ENCODE data around the gene ALPK1. TPM values are rescaled to one million over a fixed set of nuclear protein-coding genes. Genes with fewer than 3 reads are reported as not detected.
"Not testable (repeated sequence)": the region's sequence is repeated elsewhere in the genome, so short reads cannot be mapped to it uniquely, and the experiment has no call there.

The ALPK1 gene
- polyA plus RNA-seq, 3 donors, result 5.3 to 14.2 (median 8.1) TPM

DNA sequence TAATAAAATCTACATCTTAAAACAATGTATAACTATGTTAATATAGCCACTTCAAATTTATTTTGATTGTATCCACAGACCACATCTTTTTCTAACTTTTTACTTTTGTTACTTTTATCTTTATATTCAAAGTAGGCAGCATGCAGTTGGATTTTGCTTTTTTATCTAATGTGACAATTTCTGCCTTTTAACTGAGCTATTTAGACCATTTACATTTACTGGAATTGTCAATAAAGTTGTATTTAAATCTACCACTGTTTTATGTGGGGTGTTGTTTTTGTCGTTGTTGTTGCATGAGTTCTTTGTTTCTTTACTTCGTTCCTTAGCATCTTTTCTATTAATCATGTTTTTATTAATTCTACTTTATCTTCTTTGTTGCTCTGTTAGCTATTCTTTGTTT lies 176.8 kb downstream of the ALPK1 start:
- H3K4me2 ChIP-seq (replicated peaks; ENCODE audit: extremely low read depth, low read length, poor library complexity, severe bottlenecking), result no peak overlapping the region
- intact Hi-C loops (cut with micrococcal nuclease), result no loop called here
- Mint-ChIP-seq H3K9me3 (peaks cover 0 to 17% (median 2%) of the 10 kb centered on the region in 7 donors), H3K36me3 (no peaks in the 10 kb centered on the region), H3K27ac (no peak overlapping the region), H3K4me1 (no peaks in the 10 kb centered on the region), H3K4me3 (no peak overlapping the region), H3K27me3 (ENCODE audit: low read depth in 3 of 3) (peaks cover 2 to 13% (median 7%) of the 10 kb centered on the region in 3 donors)
- no peaks in the 10 kb centered on the region for H3K9me3 ChIP-seq (replicated peaks in 1 of 2; ENCODE audit: control insufficient read depth in 1 of 2, insufficient read depth in 1 of 2, low read length in 2 of 2)
- no peak overlapping the region for H3K27ac ChIP-seq (ENCODE audit: low read depth in 1 of 2, low read length in 2 of 2)
- no peaks in the 10 kb centered on the region for H4K20me1 ChIP-seq (ENCODE audit: insufficient read depth, low read length)
- no peaks in the 10 kb centered on the region for H3K27me3 ChIP-seq (ENCODE audit: control insufficient read depth in 2 of 2, insufficient read depth in 2 of 2, low read length in 2 of 2)
- H3K36me3 ChIP-seq (replicated peaks in 1 of 2; ENCODE audit: control insufficient read depth in 1 of 2, insufficient read depth in 2 of 2, low read length in 2 of 2), result no peaks in the 10 kb centered on the region
- no peak overlapping the region for H2AFZ ChIP-seq (ENCODE audit: insufficient read depth, low read depth, low read length, poor library complexity, severe bottlenecking)
- no peak overlapping the region for H3K4me3 ChIP-seq (replicated peaks in 1 of 3; ENCODE audit: low read depth in 2 of 3, low read length in 3 of 3)
- no peaks in the 10 kb centered on the region for H3K4me1 ChIP-seq (ENCODE audit: control insufficient read depth in 1 of 2, insufficient read depth in 2 of 2, low read length in 2 of 2)
- TF ChIP-seq, protein P1, sequence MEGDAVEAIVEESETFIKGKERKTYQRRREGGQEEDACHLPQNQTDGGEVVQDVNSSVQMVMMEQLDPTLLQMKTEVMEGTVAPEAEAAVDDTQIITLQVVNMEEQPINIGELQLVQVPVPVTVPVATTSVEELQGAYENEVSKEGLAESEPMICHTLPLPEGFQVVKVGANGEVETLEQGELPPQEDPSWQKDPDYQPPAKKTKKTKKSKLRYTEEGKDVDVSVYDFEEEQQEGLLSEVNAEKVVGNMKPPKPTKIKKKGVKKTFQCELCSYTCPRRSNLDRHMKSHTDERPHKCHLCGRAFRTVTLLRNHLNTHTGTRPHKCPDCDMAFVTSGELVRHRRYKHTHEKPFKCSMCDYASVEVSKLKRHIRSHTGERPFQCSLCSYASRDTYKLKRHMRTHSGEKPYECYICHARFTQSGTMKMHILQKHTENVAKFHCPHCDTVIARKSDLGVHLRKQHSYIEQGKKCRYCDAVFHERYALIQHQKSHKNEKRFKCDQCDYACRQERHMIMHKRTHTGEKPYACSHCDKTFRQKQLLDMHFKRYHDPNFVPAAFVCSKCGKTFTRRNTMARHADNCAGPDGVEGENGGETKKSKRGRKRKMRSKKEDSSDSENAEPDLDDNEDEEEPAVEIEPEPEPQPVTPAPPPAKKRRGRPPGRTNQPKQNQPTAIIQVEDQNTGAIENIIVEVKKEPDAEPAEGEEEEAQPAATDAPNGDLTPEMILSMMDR (IDR thresholded peaks at IDR 0.05), result no peak
- H3K79me2 ChIP-seq (ENCODE audit: insufficient read depth, low read length), result no peaks in the 10 kb centered on the region
- WGBS (ENCODE audit: insufficient coverage), result no CpG with 5 or more reads among the region's 2 CpGs
- no peak overlapping the region for H3K9ac ChIP-seq (ENCODE audit: insufficient read depth, low read length, poor library complexity, severe bottlenecking)
- DNase-seq, result no peak

DNA sequence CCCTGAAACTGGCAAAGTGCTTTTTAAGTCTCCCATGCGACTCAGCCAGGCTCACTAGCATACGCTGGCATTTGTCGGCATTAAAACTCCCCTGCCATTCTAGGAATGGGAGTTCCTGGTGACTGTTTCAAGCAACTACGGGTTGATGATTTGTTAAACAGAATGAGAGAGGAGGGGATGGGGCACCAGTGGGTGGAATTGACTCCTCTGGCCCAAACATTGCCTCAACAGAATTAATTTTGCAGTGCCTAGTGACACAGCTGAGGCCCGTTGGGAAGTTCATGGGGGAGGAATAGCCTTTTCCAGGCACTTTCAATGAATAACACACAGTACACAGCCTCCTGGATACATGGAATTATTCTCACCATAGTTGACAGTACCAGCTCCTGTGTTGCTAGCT lies 188.8 kb downstream of the ALPK1 start:
- Histone ChIP-seq H3K4me1 (ENCODE audit: control insufficient read depth in 1 of 2, insufficient read depth in 2 of 2, low read length in 2 of 2) (no peaks in the 10 kb centered on the region), H2AFZ (ENCODE audit: insufficient read depth, low read depth, low read length, poor library complexity, severe bottlenecking) (no peak overlapping the region), H4K20me1 (ENCODE audit: insufficient read depth, low read length) (no peaks in the 10 kb centered on the region), H3K79me2 (ENCODE audit: insufficient read depth, low read length) (no peaks in the 10 kb centered on the region), H3K27me3 (ENCODE audit: control insufficient read depth in 2 of 2, insufficient read depth in 2 of 2, low read length in 2 of 2) (peaks cover 0 to 2% of the 10 kb centered on the region in 2 donors), H3K27ac (ENCODE audit: low read depth in 1 of 2, low read length in 2 of 2) (no peak overlapping the region), H3K9ac (ENCODE audit: insufficient read depth, low read length, poor library complexity, severe bottlenecking) (no peak overlapping the region), H3K36me3 (replicated peaks in 1 of 2; ENCODE audit: control insufficient read depth in 1 of 2, insufficient read depth in 2 of 2, low read length in 2 of 2) (no peaks in the 10 kb centered on the region), H3K9me3 (replicated peaks in 1 of 2; ENCODE audit: control insufficient read depth in 1 of 2, insufficient read depth in 1 of 2, low read length in 2 of 2) (peaks cover 8 to 13% of the 10 kb centered on the region in 2 donors), H3K4me3 (replicated peaks in 1 of 3; ENCODE audit: low read depth in 2 of 3, low read length in 3 of 3) (no peak overlapping the region), H3K4me2 (replicated peaks; ENCODE audit: extremely low read depth, low read length, poor library complexity, severe bottlenecking) (no peak overlapping the region)
- no peak for DNase-seq
- Mint-ChIP-seq H3K4me1 (no peaks in the 10 kb centered on the region), H3K36me3 (no peaks in the 10 kb centered on the region), H3K4me3 (no peak overlapping the region), H3K27me3 (ENCODE audit: low read depth in 3 of 3) (peaks cover 4 to 10% (median 5%) of the 10 kb centered on the region in 3 donors), H3K27ac (no peak overlapping the region), H3K9me3 (peaks cover 14 to 26% (median 20%) of the 10 kb centered on the region in 7 donors)
- TF ChIP-seq, protein P1 (IDR thresholded peaks at IDR 0.05), result no peak
- intact Hi-C loops (cut with micrococcal nuclease), result no loop called here
- 100% methylated on average over 1 of the region's 5 CpGs for WGBS (ENCODE audit: insufficient coverage)

DNA sequence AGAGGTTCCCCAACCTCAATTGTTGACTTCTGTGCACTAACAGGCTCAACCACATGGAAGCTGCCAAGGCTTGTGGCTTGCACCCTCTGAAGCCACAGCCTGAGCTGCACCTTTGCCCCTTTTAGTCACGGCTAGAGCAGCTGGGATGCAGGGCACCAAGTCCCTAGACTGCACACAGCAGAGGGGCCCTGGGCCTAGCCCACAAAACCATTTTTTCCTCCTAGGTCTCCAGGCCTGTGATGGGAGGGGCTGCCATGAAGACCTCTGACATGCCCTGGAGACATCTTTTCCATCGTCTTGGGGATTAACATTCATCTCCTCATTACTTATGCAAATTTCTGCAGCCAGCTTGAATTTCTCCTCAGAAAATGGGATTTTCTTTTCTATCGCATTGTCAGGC lies 193.6 kb downstream of the ALPK1 start:
- H3K27ac Mint-ChIP-seq; intact Hi-C loops (cut with micrococcal nuclease); H3K4me3 ChIP-seq (replicated peaks in 1 of 3; ENCODE audit: low read depth in 2 of 3, low read length in 3 of 3); H3K36me3 ChIP-seq (replicated peaks in 1 of 2; ENCODE audit: control insufficient read depth in 1 of 2, insufficient read depth in 2 of 2, low read length in 2 of 2); H2AFZ ChIP-seq (ENCODE audit: insufficient read depth, low read depth, low read length, poor library complexity, severe bottlenecking); H3K9me3 ChIP-seq (replicated peaks in 1 of 2; ENCODE audit: control insufficient read depth in 1 of 2, insufficient read depth in 1 of 2, low read length in 2 of 2); H3K4me3 Mint-ChIP-seq; H3K36me3 Mint-ChIP-seq; H3K4me1 ChIP-seq (ENCODE audit: control insufficient read depth in 1 of 2, insufficient read depth in 2 of 2, low read length in 2 of 2); H3K4me2 ChIP-seq (replicated peaks; ENCODE audit: extremely low read depth, low read length, poor library complexity, severe bottlenecking); H3K79me2 ChIP-seq (ENCODE audit: insufficient read depth, low read length); H3K27ac ChIP-seq (ENCODE audit: low read depth in 1 of 2, low read length in 2 of 2); H4K20me1 ChIP-seq (ENCODE audit: insufficient read depth, low read length); H3K9ac ChIP-seq (ENCODE audit: insufficient read depth, low read length, poor library complexity, severe bottlenecking); H3K27me3 ChIP-seq (ENCODE audit: control insufficient read depth in 2 of 2, insufficient read depth in 2 of 2, low read length in 2 of 2); DNase-seq; H3K4me1 Mint-ChIP-seq: not testable (repeated sequence)
- WGBS (ENCODE audit: insufficient coverage), result no CpG with 5 or more reads among the region's 3 CpGs
- H3K27me3 Mint-ChIP-seq (ENCODE audit: low read depth in 3 of 3), result peaks cover 7 to 11% (median 10%) of the 10 kb centered on the region in 3 donors
- peaks cover 16 to 27% (median 21%) of the 10 kb centered on the region in 7 donors for H3K9me3 Mint-ChIP-seq

All from CD14-positive monocyte (primary cell).